DOHH2 (cell line): ENCODE measurements around the gene RAPGEF5.

Experiments
- EZH2phosphoT487 ChIP-seq: fragments of 200-600 bp; sonication (generic); IDR thresholded peaks from 2 replicates; pipeline ENCODE4 v1.6.1; 2017; ENCODE audit warnings: borderline replicate concordance, mild to moderate bottlenecking, antibody characterized with exemption, low read length, moderate library complexity, mixed read lengths
- TF ChIP-seq, protein P1 (sequence below): fragments of 200-600 bp; sonication (generic); IDR thresholded peaks from one replicate; pipeline ENCODE4 v1.5.1; 2014; ENCODE audit warnings: antibody characterized with exemption, mild to moderate bottlenecking, low read depth, low read length; ENCODE audit not compliant: poor library complexity, severe bottlenecking

- TF ChIP-seq, protein P1, sequence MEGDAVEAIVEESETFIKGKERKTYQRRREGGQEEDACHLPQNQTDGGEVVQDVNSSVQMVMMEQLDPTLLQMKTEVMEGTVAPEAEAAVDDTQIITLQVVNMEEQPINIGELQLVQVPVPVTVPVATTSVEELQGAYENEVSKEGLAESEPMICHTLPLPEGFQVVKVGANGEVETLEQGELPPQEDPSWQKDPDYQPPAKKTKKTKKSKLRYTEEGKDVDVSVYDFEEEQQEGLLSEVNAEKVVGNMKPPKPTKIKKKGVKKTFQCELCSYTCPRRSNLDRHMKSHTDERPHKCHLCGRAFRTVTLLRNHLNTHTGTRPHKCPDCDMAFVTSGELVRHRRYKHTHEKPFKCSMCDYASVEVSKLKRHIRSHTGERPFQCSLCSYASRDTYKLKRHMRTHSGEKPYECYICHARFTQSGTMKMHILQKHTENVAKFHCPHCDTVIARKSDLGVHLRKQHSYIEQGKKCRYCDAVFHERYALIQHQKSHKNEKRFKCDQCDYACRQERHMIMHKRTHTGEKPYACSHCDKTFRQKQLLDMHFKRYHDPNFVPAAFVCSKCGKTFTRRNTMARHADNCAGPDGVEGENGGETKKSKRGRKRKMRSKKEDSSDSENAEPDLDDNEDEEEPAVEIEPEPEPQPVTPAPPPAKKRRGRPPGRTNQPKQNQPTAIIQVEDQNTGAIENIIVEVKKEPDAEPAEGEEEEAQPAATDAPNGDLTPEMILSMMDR: no peak
- no peak for TF ChIP-seq EZH2phosphoT487
Observed at GRCh38 chr7:22250390-22250789, 106.6 kb downstream of the RAPGEF5 start.
